DMS53 treated with DMSO at 0.1 percent for 48 hours (cell line): Measurements from ENCODE around the gene WNT2B.

ENCODE experiments used
- DNase-seq: peaks from one replicate; lab custom pipeline; 2025; ENCODE audit not compliant: unreplicated experiment; lab: John Stamatoyannopoulos, UW

WNT2B gene

GRCh38 chr1:112527266-112528010 lies 18.7 kb downstream of the WNT2B start:
- no peak for DNase-seq

DNA sequence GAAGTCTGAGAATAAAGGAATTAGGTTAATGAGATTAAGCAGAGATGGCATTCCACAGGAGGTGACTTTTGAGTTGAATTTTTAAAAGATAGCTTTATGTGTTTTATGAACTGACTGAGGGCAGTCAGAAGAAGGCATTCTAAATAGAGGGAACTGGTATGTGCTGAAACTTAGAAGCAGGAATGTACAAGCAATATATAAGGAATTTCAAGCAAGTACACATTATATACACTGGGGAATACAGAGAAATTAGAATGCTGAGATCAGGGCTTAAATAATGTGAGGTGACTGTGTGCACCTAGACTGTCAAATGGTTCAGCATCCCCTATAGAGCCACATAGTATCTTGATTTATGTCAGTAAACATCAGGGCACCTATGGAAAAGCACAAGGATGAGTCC lies 19.3 kb downstream of the WNT2B start:
- no peak for DNase-seq

- no peak for DNase-seq
Measured at GRCh38 chr1:112529301-112529700, 20.5 kb downstream of the WNT2B start.

DNA sequence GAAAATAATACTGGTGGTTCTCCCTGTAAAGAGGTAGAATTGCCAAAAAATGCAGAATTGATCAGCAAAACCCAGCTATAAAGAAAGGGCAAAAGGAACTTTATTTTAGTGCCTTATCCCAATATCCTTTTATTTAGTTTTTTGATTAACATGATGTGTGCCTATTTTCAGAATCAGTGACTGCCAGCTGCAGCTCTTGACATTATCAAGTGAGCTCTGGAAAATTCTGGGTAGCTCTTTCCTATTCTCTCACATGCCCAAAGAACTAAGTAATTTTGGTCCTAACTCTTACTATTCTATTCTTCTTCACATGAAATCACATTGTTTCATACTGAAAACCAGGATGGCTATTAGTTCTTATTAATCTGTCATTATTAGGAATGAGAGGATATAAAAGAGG lies 22.1 kb downstream of the WNT2B start:
- no peak for DNase-seq

DNA sequence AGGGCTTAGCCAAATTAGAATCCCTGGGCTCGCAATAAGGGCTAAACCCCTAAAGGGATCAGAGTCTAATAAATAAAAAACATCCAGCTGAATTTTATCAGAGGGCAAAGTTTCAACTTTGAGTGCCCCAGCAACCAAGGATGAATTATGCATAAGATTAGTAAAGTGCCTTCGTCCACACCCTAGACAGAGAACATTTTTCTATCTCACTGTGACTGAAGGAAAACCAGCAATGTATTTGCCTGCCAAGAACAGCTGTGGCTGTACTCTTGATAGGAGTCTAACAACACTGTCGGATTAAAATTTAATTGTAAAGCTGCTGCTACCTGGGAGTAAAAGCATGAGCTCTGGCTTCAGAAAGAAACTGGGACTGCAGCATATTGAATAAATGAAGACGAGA lies 23.3 kb downstream of the WNT2B start:
- DNase-seq = no peak

DNA sequence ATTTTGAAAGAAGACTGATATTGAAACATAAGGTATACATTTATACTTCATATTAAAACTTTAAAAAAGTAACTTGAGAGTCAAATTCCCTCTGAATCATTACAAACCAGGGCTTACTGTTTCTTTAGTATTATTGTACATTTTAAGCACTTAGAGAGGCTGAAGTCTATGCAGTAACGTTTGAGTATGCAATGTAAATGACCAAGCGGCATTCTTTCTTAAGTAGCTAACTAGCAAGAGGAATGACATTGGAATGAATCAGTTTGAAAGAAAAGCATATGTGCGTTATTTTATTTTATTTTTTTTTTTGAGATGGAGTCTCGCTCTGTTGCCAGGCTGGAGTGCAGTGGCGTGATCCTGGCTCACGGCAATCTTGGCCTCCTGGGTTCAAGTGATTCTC lies 24.3 kb downstream of the WNT2B start:
- no peak for DNase-seq

GRCh38 chr1:112536561-112536960 lies 27.8 kb downstream of the WNT2B start:
- no peak for DNase-seq

GRCh38 chr1:112537456-112537855 lies 28.7 kb downstream of the WNT2B start:
- DNase-seq = no peak

DNA sequence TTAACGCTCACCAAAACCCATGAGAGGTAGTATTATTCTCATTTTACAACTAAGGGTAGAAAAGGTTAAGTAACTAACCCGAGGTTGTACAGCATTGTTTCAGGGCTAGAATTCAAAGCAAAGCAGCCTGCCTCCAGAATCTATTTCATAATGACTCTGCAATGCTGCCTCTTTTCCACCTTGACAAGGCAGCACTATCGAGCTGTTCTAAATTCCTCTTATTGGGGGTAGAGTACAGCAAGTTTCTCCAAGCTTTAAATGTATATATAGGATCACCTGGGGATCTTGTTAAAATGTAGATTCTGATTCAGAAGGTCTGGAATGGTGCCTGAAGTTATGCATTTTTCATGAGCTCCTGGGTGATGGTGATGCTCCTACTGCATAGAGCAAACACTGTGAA lies 30.1 kb downstream of the WNT2B start:
- DNase-seq = no peak

GRCh38 chr1:112540226-112540794 lies 31.5 kb downstream of the WNT2B start:
- no peak for DNase-seq

DNA sequence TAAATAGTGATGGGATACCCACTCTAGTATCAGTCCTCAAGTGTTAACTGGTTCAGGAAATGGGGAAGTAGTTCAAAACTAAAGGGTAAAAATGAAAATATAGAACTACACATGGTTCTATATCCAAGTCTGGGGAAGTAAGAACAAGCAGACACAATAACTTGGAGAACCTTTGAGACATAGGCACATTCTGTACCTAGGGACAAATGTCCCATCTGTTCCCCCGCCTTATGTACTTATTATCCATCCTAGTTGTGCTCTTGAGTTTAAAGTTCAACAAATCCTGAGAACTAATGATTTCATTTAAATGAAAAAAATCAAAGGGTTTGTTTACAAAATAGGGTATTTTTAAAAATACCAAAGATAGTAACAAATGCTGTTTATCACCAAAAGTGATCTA lies 32.5 kb downstream of the WNT2B start:
- DNase-seq = no peak

DNA sequence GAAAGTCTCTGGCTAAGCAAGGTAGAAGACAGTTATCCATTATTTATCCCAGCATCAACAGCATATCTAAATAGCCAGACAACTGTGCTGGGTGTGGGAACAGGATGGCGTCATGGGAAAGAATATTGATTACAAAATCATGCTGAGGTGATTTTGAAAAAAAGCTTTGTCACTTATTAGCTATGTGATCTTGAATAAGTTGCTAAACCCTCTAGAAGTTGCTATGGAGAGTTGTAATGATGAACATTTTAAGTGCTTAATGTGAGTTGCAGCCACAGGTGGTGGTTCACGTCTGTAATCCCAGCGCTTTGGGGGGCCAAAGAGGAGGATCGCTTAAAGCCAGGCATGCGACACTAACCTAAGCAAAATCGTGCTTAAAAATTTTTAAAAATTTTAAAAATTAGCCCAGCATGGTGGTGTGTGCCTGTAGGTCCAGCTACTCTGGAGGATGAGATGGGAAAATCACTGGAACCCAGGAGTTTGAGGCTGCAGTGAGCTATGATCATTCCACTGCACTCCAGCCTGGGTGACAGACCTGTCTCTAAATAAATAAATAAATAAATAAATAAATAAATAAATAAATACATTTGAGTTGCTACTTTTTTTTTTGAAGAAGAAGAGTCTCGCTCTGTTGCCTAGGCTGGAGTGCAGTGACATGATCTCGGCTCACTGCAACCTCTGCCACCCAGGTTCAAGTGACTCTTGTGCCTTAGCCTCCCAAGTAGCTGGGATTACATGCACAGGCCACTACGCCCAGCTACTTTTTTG lies 33.6 kb downstream of the WNT2B start:
- no peak for DNase-seq

- DNase-seq = peak; percentile 9
Measured at GRCh38 chr1:112544011-112544688, 35.4 kb downstream of the WNT2B start.

DNA sequence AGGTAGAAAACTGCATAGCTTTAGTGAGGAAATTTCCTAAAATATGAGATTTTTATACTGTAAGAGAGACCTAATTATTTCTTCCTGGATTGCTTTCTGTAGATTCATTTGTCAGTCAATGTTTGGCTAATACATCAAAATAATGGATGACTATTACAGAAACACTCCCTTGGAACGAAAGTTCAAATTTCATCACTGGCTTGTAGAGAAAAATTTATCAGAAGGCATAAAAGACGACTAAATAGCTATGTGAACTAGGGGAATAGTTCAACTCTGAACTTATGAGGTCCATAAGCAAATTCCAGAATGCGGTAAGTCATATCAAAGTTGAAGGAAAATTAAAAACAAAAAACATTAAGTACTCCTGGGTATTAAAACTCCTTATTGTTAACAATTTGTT lies 36.0 kb downstream of the WNT2B start:
- no peak for DNase-seq

DNA sequence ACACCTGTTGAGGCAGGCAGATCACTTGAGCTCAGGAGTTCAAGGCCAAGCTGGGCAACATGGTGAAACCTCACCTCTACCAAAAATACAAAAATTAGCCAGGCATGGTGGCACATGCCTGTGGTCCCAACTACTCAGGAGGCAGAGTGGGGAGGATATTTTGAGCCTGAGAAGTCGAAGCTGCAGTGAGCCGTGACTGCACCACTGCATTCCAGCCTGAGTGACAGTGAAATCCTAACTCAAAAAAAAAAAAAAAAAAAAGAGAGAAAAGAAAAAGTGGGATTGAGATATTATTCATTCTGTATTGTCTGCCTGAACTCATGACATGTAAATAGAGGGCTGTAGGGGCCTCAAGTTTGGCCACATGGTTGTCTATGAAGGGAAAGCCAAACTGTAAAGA lies 37.3 kb downstream of the WNT2B start:
- no peak for DNase-seq

- no peak for DNase-seq
Measured at GRCh38 chr1:112548547-112548946, 39.8 kb downstream of the WNT2B start.

DNA sequence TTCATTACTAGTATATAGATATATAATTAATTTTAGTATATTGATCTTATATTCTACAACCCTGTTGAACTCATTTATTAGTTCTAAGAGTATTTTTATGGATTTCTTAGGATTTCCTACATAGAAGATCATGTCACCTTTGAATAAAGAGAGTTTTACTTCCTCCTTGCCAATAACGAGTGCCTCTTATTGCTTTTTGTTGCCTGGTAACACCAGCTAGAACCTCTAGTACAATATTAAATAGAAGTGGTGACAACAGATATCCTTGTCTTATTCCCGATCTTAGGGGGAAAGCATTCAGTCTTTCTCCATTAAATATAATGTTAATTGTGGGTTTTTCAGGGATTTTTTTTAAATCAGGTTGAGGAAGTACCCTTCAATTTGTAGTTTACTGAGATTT lies 40.8 kb downstream of the WNT2B start:
- DNase-seq = peak; percentile 21

- no peak for DNase-seq
Measured at GRCh38 chr1:112554411-112554810, 45.6 kb downstream of the WNT2B start.

- DNase-seq = peak; percentile 17
Measured at GRCh38 chr1:112557385-112557784, 48.6 kb downstream of the WNT2B start.

DNA sequence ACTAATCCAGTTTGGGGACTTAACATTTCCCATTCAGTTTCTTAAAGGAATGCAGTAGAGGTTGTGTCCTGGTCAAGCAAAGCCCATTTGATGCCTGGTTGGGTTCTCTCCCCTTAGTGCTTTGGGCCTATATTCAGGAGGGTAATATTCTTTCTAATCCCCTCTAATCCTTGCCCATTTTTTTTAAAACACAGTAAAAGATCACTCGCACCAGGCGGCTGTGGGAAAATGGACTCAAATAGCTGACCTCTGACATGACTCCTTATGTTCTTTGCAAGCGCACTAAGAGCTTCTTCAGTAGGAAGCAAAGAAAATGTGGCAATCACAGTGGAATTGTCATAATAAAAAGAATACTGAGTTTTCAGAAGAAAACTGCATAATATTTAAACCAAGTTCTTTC lies 49.9 kb downstream of the WNT2B start:
- DNase-seq = no peak

GRCh38 chr1:112563341-112563740 lies 54.6 kb downstream of the WNT2B start:
- no peak for DNase-seq

- DNase-seq = no peak
Measured at GRCh38 chr1:112564081-112564480, 55.3 kb downstream of the WNT2B start.
